ENCODE data around the gene CCL18. TPM values are rescaled to one million over a fixed set of nuclear protein-coding genes. Genes with fewer than 3 reads are reported as not detected.

CCL18 gene
- total and polyA plus RNA-seq, 2 of the 4 experiments (the other 2 are of a cell fraction) = not detected

- Histone ChIP-seq H3K23ac (ENCODE audit: low read depth, low read length) (no peak overlapping the region), H2BK20ac (ENCODE audit: low read depth, low read length) (no peak overlapping the region), H3K4ac (ENCODE audit: low read depth, low read length) (no peak overlapping the region), H3K14ac (replicated peaks; ENCODE audit: low read depth, low read length) (no peak overlapping the region), H2BK120ac (ENCODE audit: low read depth, low read length) (no peak overlapping the region), H3K79me1 (ENCODE audit: low read depth in 1 of 2, low read length in 2 of 2) (no peaks in the 10 kb centered on the region), H4K91ac (ENCODE audit: insufficient read depth, low read depth, low read length) (no peak overlapping the region), H3K27ac (ENCODE audit: insufficient read depth, low read length) (no peak overlapping the region), H4K20me1 (ENCODE audit: insufficient read depth, low read length) (no peaks in the 10 kb centered on the region), H3K9ac (ENCODE audit: low read depth, low read length) (no peak overlapping the region), H2BK15ac (ENCODE audit: low read depth, low read length) (no peak overlapping the region), H4K8ac (ENCODE audit: low read depth in 2 of 2, low read length in 2 of 2) (no peak overlapping the region), H4K5ac (ENCODE audit: low read depth, low read length) (no peak overlapping the region), H2AK5ac (ENCODE audit: low read depth, low read length) (no peak overlapping the region), H2AFZ (replicated peaks; ENCODE audit: low read length, poor library complexity) (no peak overlapping the region), H3K36me3 (ENCODE audit: control insufficient read depth, insufficient read depth, low read length) (no peaks in the 10 kb centered on the region), H3K18ac (ENCODE audit: low read depth, low read length) (no peak overlapping the region), H3K27me3 (ENCODE audit: control insufficient read depth, insufficient read depth, low read length) (no peaks in the 10 kb centered on the region; the same call in 1 of the 2 replicates), H3K56ac (ENCODE audit: extremely low read depth, insufficient read depth, low read length) (no peak overlapping the region), H3K4me1 (ENCODE audit: control insufficient read depth, insufficient read depth, low read length) (no peaks in the 10 kb centered on the region), H3K4me3 (ENCODE audit: insufficient read depth, low read depth, low read length) (no peak overlapping the region), H2BK5ac (ENCODE audit: low read depth, low read length, poor library complexity, severe bottlenecking) (no peak overlapping the region), H3K4me2 (ENCODE audit: low read depth, low read length) (no peak overlapping the region), H3K9me1 (ENCODE audit: insufficient read depth, low read length) (no peaks in the 10 kb centered on the region), H2AK9ac (replicated peaks; ENCODE audit: low read depth, low read length, poor library complexity) (no peak overlapping the region), H3K9me3 (ENCODE audit: control insufficient read depth, insufficient read depth, low read length) (no peaks in the 10 kb centered on the region)
- POLR2A ChIA-PET (ENCODE audit: unreplicated experiment) = no interaction called here
- CTCF ChIA-PET = no interaction called here
- no peak for ATAC-seq (ENCODE audit: low read depth)
- BruUV-seq (replicated peaks) = no TSS peak
- intact Hi-C loops (cut with micrococcal nuclease) = no loop called here
- in situ Hi-C loops (cut with MboI; ENCODE audit: low sequenced_read_pairs) = no loop called here
- WGBS, 2 experiments (ENCODE audit: extremely low coverage in 2 of 2, insufficient read length in 1 of 2) = no CpG with 5 or more reads among the region's 1 CpG
- no peak for DNase-seq
- dilution Hi-C loops (cut with HindIII; ENCODE audit: low sequenced_read_pairs, unreplicated experiment) = no loop called here
- TF ChIP-seq, protein P1, sequence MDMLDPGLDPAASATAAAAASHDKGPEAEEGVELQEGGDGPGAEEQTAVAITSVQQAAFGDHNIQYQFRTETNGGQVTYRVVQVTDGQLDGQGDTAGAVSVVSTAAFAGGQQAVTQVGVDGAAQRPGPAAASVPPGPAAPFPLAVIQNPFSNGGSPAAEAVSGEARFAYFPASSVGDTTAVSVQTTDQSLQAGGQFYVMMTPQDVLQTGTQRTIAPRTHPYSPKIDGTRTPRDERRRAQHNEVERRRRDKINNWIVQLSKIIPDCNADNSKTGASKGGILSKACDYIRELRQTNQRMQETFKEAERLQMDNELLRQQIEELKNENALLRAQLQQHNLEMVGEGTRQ (IDR thresholded peaks at IDR 0.05; ENCODE audit: low read depth, low read length) = no peak
- TF ChIP-seq CEBPB (IDR thresholded peaks at IDR 0.05; ENCODE audit: low read depth, low read length) = peak; percentile 75
Observed at GRCh38 chr17:36085765-36086164, 21.7 kb downstream of the CCL18 start.
